ENCODE measurements around the gene NKPD1.

GRCh38 chr19:45206328-45206727 lies 45.5 kb upstream of the NKPD1 start:
- no peak for TF ChIP-seq CTCF (IDR thresholded peaks at IDR 0.05)
- TF ChIP-seq EZH2 (IDR thresholded peaks at IDR 0.05; ENCODE audit: borderline replicate concordance, insufficient read depth, low read depth, low read length, poor library complexity, severe bottlenecking): no peak

Data from B cell (primary cell).